NCI-H446 (cell line): ENCODE results near the gene INO80B.
"Not testable (repeated sequence)": the region's sequence is repeated elsewhere in the genome, so short reads cannot be mapped to it uniquely, and the experiment has no call there.

ENCODE experiments used
- DNase-seq, 2 experiments: peaks; one replicate each; lab custom pipeline; 2025; lab: John Stamatoyannopoulos, UW

INO80B gene

GRCh38 chr2:74450570-74451190 is 4.2 kb upstream of the INO80B start:
- DNase-seq, result no peak

- DNase-seq, result peak in 1 of 2 experiments; percentile 64
Measured at GRCh38 chr2:74457129-74457548, 2.3 kb downstream of the INO80B start.

GRCh38 chr2:74457549-74458131 is 2.8 kb downstream of the INO80B start:
- peak in 1 of 2 experiments; percentile 64 for DNase-seq

DNA sequence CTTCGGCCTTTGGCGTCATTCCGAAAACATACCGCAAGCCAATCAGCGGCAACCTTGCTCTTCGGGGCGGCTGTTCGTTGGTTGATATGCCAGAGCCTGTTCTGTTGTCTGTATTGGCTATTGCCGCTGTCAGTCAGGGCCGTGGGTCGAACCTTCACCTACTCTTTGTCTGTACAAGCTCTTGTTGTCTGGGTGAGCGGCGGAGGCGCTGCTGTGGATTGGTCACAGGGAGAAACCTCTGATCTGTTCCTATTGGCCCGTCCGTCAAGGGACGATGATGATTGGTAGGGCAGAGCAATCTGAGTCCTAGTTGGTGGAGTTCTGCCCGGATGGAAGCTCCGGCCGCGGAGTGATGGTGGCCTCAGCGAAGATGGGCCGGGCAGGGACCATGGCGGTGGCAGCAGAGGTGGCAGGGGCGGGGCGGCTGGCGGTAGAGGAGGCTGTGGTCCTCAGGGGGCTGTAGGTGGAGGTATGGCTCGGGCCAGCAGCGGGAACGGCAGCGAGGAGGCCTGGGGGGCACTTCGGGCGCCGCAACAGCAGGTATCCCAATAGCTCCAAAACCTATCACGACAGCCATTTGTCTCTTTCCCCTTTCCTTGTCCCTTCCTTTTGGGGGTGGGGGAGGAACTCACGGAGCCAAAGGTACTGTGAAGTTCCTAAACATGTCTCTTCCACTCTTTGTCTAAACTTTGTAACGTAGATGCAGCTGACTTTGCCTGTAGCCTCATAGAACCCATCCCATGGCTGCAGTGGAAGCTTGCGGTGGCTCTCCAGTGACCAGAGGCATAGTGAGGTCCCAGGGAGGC is 3.4 kb downstream of the INO80B start, which contains the start of gene WBP1:
WBP1 (plus strand) TSS at position 307 of the 806 bp plus-strand sequence; CDS start at position 472, 165 bp downstream.
- DNase-seq, result peak; percentile 99

DNA sequence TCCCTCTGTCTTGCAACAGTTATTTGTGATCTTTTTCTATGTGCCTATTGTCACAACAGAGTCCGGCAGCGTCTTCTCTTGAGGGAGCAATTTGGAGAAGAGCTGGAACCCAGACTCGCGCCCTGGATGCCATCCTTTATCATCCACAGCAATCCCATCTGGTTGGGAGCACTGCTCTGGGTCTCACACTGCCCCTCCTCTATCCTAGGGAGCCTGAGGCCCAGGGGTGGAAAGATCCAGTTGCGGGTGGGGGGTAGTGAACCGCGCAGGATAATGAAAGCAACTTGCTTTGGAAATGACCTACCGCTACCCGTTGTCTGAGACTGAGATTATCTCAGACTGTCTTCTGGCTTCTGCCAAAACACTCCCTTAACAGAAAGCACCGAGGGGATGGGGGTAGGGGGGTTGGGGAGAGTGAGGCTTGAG is 4.1 kb downstream of the INO80B start:
- DNase-seq, result no peak

DNA sequence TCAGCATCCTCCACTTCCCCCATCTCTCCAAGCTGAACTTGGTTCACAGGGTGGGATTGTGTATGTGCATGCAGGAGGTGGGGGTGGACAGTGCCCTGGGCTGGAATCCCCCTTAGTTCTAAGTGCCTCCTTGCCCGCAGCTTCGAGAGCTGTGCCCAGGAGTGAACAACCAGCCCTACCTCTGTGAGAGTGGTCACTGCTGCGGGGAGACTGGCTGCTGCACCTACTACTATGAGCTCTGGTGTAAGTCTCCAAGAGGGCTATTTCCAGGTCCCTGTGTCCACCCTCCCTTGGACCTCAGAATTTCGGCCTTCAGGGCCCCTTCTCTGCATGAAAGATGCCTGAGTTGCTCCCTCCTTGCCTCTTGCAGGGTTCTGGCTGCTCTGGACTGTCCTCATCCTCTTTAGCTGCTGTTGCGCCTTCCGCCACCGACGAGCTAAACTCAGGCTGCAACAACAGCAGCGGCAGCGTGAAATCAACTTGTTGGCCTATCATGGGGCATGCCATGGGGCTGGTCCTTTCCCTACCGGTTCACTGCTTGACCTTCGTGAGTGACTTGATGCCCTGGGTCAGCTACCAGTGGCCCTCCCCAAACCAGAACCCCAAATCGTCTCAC is 4.7 kb downstream of the INO80B start:
- DNase-seq, result not testable (repeated sequence)

- not testable (repeated sequence) for DNase-seq
Measured at GRCh38 chr2:74460187-74460586, 5.3 kb downstream of the INO80B start.

DNA sequence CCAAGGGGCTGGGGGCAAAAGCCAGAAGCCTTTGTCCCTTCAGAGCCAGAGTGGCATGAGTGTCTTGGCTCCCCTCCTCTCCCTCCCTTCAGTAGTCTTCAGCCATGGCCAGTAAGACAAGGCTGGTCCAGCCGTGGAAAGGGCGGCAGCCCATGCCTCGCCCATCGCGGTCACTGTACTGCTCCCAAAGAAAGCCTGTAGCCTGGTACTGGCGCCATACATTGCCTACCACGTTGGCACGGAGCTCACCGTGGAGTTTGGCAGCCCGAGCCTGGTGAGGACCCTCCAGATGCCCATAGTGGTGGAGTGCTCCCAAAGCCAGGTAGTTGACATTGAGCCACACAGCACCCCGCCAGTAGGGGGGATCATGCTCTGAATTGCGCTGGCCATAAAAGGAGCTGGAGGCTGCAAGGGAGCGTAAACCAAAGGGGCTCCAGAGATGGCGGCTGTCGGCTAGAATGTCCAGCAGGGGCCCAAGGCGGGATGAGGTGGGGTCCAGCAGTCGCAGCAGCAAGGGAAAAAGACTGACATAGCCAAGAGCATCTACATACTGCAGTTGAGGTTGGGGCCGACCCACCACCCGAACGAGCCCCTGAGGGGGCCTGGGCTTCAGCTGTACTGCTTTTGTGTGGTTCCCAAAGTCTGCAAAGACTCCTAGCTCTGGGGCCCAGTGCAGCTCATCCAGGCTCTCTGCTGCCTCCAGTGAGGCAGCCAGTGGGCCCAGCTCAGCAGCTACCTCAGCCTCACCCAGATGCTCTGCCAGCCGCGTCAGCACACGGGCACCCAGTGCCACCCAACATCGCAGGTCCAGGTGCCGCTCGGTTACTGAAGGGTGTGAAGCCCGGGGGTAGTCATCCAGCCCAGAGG is 6.5 kb downstream of the INO80B start:
- no peak for DNase-seq

GRCh38 chr2:74462054-74462785 is 7.3 kb downstream of the INO80B start:
- no peak for DNase-seq

- no peak for DNase-seq
Measured at GRCh38 chr2:74462786-74463105, 7.9 kb downstream of the INO80B start.

DNA sequence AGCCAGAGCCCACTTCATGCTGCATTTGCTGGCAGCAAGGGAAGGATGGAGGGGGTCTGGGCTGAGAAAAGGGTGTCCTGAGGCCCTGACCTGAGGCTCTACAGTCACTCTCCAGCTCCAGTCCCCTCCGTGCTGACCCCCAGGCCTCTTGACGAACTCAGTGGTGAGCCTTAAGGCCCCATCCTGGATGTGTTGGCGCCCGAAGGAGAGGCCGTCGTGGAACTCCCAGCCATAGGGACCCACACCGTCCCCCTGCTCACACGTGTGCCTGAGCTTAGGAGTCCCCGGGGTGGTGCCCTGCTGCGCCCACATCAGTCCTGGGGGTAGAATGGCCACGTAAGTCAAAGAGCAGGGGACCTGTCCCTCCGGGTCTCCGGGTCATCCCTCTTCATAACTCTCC is 9.5 kb downstream of the INO80B start:
- no peak for DNase-seq

DNA sequence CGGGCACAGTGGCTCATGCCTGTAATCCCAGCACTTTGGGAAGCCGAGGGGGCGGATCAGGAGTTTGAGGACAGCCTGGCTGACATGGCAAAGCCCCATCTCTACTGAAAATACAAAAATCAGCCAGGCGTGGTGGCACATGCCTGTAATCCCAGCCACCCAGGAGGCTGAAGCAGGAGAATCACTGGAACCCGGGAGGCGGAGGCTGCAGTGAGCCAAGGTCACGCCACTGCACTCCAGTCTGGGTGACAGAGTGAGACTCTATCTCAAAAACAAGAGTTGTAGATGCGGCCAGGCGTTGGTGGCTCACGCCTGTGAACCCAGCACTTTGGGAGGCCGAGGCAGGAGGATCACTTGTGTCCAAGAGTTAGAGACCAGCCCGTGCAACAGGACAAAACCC is 15.9 kb downstream of the INO80B start:
- not testable (repeated sequence) for DNase-seq

- no peak for DNase-seq
Measured at GRCh38 chr2:74471332-74472065, 16.6 kb downstream of the INO80B start.

DNA sequence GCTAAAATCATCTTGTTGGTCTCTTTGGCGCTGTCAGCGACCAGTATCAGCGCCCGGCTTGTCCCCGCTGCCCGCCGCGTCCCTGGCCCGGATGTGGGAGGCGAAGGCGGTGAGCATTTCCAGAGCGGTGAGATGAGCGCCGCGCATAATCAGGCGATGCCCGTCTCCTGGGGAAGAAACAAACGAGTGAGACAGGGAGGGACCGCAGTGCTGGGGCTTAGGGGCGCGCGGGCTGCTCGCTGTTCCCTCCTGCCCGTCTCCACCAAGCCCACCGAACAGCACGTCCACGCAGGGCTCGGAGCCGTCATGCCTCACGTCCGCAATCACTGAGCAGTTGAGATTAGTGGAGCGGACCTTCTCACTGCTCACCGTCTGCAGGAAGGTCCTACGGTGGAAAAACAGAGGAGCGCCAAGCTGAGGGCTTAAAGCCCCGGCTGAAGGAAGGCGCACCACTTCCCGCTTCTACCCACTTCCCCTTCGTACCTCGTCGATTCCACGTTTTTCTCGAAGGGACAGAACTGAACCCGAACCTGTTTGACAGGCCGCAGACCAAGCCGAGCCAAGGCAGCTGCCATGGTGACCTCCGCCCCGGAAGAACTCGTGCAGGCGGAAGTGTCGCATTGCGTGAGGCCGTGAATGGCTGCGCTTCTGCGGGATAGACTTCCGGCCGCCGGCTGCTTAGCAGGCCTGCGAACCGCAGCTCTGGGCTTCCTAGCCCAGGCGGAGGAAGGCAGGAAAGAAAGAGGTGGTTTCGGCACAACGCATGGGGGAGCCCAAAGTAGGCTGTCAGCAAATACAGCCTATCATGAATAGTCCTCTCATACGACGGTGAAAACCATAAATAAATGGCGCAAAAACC is 17.4 kb downstream of the INO80B start, which contains the start of gene MRPL53:
MRPL53 (minus strand) TSS at position 595 of the 859 bp plus-strand sequence; CDS start at position 575, 20 bp downstream.
- DNase-seq, result peak; percentile 91 to 94

GRCh38 chr2:74472945-74473258 is 18.0 kb downstream of the INO80B start:
- DNase-seq, result no peak

DNA sequence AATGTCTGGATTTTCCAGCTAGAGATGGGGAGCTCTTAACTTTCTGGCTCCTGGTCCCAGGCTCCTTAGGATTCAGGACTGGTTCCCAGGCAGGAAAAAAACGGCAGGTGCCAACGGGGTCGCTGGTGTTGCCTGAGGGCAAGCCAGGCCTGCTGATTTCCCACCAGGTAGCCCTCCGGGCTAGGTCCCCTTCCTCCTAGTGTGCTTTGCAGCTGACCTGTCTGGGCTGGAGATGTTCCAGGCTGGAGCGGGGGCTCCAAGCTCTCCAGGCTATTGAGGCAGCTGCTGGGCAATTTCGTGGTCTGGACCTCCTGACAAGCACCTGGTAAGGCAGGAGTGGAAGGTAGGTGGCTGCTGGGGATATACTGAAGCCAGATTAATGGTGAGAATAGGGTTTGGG is 19.6 kb downstream of the INO80B start:
- no peak for DNase-seq

GRCh38 chr2:74474899-74475298 is 20.0 kb downstream of the INO80B start:
- DNase-seq, result no peak

- no peak for DNase-seq
Measured at GRCh38 chr2:74481431-74481830, 26.5 kb downstream of the INO80B start.
